Retina (tissue), 1 donor: ENCODE measurements around the gene TSTD2.

Experiments
- DNase-seq: peaks from one replicate; pipeline ENCODE4 v3.0.0-alpha.2; 2016

Gene TSTD2

DNA sequence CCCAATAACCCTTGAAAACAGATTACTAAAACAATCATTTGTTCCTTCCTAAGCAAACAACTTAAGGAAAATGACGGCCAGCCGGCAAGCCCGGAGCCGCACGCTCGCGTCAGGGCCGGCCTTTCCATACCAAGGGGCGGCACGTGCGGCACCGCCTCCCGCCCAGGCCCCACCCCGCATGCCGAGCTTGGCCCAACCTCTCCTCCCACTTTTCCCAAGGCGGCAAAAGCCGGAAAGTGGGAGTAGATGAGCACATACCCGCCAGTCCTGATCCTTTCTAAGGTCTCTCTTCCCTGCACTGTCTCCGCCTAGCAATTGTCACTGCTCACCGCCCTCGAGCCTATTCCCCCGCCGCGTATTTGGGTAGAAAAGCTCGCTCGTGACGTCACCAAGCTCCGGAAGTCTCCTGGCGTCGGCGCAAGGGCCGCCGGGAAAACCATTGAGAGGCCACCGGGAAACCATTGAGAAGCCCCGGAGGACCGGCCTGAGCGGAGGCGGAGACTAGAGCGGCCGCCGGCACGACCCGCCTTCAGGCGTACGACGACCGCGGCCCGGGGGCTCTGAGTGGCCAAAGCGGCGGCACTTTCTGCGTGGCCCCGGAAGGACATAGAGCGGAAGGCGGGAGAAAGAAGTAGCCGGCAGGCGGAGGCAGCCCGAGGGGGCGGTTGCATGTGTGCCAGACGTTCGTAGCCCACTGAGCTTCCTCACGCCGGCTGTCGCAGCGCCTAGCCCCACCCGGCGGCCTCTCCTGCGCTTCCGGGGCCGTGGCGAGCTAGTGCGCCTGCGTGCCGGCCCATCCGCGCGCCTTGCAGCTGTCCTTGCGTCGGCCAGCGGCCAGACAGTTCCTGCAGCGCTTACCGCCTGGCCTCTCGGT is at the start of gene TSTD2, which contains the start of gene NCBP1:
TSS of gene TSTD2 (minus strand) at position 384 of the 874 bp plus-strand sequence. CDS start 5,806 bp downstream, outside the sequence.
TSS of gene NCBP1 (plus strand) at position 837 of the 874 bp plus-strand sequence. CDS start 61 bp downstream, outside the sequence.
- peak; percentile 100 for DNase-seq

DNA sequence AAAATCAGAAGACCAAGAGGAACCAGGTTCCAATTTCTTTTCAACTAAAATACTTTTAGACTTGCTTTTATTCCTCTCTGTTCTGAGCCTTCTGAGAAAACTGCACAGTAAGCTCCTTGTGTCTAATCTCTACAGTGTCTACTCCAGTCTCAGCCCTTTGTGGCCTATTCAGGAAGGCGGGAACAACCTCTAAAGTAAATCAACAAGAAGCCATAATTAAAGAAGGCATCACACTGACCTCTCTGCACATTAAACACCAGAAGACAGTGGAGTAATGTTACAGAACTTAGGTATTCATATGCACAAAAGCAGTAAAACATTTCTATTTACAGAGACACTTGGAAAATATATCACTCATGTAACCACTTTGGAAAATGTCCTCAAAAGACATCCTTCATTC is 49.1 kb upstream of the TSTD2 start:
- no peak for DNase-seq

DNA sequence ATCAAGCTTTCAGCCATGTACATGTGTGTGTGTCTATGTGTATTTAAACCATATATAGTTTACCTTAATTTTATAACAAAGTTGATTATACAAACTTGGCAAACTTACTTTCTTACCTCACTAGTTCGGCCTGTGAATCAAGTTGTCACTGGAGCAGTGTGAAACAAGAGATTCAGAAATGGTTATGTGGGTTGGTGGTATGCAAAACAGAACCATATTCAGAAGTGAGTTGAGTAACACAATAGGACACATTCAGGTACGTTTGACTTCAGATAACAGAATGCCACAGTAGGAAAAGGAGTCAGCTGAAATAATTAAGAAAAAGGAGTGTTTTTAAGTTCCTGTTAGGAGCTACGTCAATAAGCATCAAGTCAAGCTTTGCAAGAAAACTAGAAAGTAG is 42.5 kb upstream of the TSTD2 start:
- DNase-seq = no peak

DNA sequence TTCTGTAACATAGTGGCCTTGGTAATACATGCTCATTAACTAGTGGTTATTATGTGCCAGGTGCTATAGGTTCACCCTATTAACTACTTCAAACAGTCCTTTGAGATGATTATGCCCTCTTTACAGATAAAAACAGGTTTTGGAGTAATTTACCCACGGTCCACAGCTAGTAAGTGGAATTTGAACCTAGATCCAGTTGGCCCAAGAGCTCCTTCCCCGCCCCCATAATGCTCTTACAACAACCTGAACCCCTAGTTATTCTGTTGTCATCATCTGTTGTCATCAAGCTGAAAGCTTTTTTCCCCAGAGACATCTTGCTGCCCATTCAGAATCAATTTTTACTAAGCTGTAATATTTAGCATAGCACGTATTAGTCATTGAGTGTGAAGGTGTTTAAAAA is 40.8 kb upstream of the TSTD2 start:
- no peak for DNase-seq

DNA sequence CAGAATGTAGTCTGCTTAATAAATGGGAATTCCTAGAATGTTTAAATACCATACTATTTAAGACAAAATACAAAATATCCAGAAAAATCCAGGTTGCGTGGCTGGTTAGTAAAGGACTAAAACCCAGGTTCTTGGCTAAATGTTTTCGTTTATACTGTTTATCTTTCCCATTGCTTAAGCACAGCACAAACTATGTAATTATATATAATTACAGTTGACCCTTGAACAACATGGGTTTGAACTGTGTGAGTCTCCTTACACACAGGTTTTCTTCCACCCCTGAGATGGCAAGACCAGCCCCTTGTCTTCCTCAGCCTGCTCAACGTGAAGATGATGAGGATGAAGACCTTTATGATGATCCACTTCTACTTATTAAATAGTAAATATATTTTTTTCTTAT is 39.2 kb upstream of the TSTD2 start:
- DNase-seq = no peak

DNA sequence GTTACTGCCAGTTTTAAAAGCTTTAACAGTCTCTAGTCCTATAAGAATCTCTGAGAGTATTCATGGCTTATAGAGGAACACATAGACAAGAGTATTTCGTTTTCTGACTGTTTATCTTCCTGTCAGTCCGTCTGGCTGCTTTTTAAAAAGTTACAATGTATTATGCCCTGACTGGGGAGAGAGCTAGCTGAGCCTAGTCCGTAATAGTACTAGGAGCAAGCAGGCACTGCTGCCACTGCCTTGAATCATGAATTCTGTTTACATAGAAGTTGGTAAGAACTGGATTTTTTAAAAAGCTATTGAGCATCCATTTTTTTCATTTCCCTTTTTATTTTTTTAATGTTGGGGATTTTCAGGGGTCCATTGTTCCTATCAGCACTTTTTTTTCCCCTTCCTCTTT is 37.4 kb upstream of the TSTD2 start:
- DNase-seq = no peak

DNA sequence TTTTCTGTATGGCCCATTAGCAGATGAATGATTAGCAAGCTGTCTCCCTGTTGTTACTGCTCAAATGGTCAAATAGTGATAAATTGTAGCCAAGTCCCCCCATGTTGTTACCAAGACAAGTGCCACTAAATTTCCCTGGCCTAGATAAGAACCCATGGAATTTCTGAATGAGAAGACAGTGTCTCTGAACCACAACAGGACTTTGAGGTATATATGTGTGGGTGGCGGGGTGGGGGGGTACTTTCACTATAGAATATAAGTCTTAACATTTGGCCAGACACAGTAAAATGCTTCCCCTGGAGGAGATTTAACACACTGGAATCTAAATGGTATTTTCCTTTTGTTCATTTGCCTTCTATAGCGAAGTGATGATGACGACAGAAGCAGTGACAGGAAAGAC is 35.3 kb upstream of the TSTD2 start:
- no peak for DNase-seq

DNA sequence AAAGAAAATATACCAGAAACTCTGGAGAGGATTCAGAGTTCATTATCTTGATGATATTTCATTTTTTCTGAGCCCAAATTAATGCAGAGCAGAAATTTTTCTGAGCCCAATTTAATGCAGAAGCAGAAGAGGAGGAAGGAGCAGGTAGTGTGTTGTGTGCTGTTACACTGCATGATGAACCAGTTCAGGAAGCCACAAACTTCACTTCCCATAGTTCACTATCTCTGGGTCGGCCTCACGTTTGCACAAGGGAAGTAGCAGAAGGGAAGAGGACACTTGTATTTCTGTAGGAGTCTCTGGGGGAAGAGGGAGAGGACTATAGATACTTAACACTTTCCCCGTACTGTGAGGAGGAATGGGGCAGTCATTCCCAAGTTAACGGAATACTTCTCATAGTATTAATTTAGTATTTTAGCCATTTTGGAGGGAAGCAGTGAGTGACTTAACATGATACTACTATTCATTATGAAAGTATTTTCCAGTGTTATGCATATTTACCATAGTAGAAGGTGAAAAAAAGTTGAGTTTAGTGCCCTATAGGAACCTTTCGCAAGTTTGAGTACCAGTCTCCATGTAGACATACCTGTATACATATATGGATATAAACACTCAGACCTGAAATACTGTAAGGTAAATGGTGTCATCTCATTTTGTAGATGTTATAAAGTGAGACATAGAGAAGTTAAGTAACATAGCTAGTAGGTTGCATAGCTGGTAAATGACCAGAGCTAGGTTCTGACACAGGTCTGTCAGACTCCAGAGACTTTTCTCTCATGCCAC is 33.9 kb upstream of the TSTD2 start:
- no peak for DNase-seq

DNA sequence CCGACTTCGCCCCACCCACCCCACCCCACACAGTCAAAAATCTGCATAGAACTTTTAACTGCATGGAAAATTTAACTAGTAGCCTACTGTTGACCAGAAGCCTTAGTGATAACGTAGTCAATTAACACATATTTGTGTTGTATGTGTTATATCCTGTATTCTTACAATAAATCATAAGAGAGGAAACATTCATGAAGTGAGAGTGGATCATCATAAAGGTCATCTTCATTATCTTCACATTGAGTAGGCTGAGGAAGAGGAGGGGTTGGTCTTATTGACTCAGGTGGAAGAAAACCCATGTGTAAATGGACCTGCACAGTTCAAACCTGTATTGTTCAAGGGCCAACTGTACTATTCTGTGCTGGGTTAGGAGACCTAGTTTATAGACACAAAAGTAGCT is 32.6 kb upstream of the TSTD2 start:
- DNase-seq = no peak

DNA sequence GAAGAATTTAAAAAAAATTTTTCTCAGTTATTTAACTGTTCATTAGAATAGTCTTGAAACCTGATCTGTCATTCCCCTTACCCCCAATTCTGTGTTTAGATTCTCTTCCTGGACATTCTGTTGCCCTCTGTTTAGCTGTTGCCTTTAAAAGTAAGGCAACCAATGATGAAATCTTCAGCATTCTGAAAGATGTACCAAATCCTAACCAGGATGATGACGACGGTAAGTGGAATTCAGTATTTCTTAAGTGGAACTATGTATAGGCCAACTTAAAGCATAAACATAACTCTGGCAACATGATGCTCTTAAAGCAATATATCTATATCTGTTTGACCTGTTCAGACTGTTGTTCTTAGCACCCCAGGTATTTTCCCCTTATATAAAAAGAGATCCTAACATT is 27.7 kb upstream of the TSTD2 start:
- DNase-seq = no peak

DNA sequence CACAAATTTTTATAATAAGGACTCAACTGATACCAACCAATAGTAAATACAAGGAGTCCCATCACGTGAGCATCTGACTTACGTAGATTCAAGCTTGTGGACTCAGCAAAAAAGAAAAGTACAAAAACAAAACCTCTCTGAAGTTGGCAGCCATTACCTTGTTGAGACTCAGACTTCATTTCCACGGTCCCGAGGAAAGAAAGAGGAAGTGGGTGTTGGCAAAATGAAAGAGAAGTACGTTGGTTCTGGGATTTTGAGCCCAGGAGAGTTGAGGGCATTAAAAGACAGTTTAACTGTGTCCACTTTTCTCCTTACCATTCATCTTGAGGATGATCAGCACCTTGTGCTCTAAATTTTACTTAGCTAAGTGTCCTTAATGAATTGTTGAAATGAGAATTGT is 27.2 kb upstream of the TSTD2 start:
- DNase-seq = no peak

DNA sequence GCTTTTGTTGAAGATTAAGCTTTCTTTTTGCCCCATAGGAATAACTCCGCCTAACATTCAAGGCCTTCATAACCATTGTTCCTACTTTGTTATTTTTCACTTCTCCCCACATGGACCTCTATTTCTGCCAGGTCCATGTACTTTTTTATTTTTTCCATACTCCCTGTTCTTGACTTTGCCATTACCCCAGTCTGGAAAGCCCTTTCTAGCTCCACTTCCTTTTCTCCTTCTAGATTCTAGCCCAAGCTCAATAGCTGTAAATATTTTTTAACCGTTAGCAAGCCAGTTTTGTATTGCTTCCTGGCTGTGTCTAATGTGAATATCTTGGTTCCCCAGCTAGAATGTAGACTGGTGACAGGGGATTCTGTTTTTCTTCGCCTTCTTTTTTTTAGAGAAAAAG is 26.6 kb upstream of the TSTD2 start:
- no peak for DNase-seq

DNA sequence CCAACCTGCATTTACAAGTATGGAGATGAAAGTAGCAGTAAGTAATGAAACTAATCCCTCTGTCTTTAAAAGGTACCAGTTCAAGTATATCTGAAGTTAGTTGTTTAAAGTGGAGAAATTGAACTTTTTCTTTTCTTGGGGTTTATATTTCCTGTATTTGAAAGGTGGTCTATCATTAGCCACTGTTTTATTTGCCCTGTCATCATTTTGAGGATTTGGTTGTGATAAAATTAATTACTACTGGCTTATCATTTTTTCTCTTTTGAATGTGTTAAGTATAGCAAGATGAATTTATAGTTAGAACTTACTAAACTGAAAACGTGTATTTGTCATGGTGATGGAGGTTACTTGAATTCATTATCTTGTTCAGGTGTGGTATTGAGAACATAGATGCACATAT is 25.5 kb upstream of the TSTD2 start:
- no peak for DNase-seq

DNA sequence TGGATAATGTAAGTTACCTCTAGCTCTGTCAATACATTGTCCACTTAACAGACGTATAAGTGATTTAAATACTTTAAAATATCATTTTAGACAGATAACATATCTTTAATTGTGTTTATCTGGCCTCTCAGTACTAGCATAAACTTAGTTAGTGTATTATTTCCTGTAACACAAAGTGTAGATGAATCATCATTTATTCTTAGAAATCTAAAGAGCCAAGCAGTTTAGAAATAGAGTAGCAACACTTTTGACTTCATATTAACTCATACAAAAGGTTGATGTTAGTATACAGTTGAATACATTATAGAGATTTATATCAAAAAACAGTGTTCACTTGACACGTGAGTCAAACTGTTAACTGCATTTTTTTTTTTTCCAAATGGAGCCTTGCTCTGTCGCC is 18.5 kb upstream of the TSTD2 start:
- DNase-seq = no peak

DNA sequence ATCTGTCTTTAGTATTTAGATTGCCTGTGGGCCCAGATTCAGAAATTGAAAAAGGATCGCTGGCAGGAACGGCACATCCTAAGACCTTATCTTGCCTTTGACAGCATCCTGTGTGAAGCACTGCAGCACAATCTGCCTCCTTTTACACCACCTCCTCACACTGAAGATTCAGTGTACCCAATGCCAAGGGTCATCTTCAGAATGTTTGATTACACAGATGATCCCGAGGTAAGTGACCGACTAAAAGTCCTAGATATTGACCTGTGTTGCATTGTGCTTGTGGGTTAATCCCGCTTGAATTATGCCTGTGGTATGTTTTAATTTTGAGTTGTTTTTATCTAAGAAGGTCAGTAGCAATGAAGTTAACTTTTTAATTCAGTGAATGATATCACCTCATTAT is 14.8 kb upstream of the TSTD2 start:
- DNase-seq = no peak

DNA sequence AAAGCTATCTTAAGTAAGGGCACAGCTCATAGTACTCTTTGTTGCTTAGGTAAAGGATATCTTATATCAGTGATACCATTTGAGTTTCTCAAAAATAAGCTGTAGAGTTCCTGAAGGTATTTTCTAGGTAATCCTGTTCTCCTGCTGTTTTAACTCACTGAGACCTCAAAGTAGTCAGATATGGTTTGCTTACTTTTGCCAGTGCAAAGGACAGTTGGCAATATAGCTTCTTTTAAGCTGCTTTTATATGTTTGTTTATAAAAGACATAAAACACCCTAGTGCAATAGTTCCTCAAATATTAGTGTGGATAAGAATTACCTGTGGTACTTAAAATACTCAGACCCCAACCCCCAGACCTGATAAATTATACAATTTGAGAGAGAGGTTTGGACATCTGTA is 12.6 kb upstream of the TSTD2 start:
- no peak for DNase-seq

DNA sequence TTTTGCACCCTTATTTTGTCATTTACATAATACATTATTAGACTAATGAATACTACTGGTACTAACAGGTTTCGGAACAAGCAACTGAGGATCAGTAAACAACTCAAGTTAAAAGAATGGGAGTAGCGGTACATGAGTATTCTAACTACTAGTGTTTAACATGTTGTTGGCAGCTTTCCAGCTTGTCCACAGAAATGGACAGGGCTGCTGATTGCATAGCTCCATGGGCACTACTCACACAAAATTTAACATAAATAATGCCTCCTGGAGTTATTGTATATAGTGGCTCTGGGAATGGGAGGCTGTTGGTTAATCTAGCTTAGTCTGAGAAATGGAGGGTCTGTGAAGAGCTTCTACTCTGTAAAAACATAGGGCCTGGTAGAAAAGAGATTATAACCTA is 7.2 kb upstream of the TSTD2 start:
- DNase-seq = no peak

DNA sequence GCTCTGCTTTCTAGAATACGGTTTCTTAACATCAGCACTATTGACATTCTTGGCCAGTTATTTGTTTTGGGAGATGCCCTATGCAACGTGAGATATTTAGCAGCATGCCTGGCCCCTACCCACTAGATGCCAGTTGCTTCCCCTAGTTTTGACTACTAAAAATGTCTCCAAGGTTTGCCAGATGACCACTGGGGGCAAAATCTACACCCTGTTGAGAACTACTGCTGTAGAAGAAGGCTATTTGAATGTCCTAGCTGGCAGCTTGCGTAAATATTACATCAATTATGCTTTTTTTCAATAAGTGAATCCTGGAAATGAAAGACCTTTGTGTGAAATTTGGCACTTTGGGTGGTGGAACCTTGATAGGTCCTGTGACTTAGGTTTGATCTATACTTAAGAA is 5.5 kb upstream of the TSTD2 start:
- DNase-seq = no peak

DNA sequence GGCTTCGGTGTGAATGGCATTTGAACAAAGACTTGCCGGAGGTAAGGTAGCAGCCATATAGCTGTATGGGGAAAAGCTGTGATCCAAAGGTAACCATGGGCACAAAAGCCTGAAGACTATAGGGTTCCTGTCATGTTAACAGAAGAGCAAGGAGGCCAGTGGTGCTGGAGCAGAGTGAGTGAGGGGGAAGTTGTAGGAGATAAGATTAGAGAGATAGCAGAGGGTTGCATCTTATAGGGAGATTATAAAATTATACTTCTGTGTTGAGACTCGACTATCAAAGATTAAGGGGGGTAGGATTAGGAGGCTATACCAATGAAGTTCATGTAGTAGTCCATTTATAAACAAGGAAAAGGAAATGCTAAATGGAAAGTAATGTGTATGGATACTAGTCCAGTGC is 3.7 kb upstream of the TSTD2 start:
- DNase-seq = no peak

DNA sequence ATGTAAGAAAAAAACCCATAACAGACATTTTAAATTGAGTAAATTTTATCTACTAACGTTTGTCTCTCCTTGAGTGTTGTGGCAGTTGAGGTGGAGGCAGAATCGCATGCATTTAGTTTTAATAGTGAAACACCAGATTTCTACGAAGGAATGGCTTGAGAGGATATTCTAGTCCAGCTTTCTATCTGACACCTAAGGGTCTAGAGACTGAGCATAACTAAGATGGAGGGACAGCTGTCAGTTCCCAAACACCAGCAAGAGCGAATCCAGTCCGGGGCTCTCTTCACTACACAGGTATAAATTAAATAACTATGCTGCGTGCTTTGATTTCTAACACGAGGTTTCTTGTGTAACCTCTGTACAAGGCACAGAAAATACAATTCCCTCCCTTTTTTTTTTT is 1.9 kb upstream of the TSTD2 start:
- no peak for DNase-seq

DNA sequence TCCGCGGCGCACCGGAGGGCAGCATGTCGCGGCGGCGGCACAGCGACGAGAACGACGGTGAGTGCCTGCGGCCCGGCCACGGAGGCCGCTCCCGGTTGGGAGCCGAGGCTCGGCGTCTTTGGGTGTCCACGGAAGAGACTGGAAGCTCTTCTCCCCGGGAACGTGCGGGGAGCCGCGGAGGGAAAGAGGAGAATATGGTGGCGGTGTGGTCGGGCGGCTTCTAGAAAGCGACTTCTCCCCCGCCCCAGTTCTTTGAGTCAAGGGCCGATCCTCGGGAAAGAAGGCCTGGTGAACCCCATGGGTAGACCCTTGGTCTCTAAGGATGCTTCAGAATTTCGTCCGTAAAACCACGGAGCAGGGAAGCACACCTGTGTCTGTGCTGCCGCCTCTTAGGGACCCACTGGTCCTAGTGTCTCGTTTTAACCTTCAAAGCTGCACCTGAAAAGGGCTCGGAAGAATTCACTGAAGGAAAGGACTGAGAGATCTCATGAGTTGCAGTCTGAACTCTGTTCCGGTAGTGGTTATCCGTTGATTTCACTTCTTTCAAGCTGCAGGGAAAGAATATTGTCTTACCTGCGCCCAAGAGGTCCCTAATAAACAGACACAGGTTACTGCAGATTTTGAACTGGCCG is 807 bp upstream of the TSTD2 start:
- DNase-seq = no peak

DNA sequence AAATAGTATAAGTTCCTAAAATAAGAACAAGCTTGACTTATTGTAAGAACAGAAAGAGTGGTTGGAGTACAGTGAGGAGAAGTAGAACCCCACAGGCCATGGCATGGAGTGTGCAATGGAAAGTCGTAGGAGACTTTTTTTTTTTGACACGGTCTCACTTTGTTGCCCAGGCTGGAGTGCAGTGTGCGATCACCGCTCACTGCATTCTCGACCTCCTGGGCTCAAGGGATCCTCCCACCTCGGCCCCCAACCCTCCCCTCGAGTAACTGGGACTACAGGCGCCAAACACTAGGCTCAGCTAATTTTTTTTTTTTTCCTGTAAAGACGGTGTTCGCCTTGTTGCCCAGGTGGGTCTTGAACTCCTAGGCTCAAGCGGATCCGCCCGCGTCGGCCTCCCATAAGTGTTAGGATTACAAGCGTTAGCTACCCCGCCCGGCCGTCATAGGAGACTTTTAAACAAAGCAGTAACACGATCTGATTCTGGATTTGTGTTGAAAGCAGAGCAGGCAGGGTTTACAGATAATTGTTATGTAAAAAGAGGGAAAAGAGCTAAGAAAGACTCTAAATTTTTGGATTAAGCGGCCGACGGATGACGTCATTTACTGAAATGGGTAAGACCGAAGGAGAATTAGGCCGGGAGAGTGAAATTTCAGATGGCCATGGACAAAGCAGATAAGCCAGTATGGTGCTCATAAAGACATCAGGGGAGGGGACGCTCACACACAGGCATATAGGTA is 752 bp downstream of the TSTD2 start:
- DNase-seq = no peak

DNA sequence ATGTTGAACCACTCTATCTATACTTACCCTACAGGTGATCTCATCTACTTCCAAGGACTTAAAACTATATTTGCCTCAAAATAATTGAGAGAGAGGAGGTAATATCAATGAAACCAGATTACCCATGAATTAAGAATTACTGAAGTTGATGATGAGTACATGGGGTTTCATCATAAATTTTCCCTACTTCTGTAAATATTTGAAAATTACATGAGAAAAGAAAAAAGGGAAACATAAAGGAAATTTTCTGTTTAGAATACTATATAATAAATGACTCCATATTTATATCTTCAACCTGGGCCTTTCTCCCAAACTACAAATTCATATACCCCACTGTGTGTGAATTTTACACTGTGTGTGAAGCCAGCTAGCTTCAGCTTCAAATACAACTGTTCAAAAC is 2.6 kb downstream of the TSTD2 start:
- no peak for DNase-seq
